ENCODE data around the gene DIPK1C.
A peak's percentile ranks its signal among the peaks of the same experiment; 100 is the strongest.
"Not testable (repeated sequence)": the region's sequence is repeated elsewhere in the genome, so short reads cannot be mapped to it uniquely, and the experiment has no call there.

Gene DIPK1C

GRCh38 chr18:74457043-74457724, at the start of gene DIPK1C:
Gene DIPK1C (minus strand): TSS chr18:74457308. CDS start chr18:74457259, 49 bp downstream.
- DNase-seq, result no peak

- DNase-seq, result no peak
These were observed 49.5 kb upstream of the DIPK1C start for GRCh38 chr18:74506448-74507084.

GRCh38 chr18:74505776-74506175, 48.7 kb upstream of the DIPK1C start:
- DNase-seq, result no peak

GRCh38 chr18:74503137-74503536, 46.0 kb upstream of the DIPK1C start:
- DNase-seq, result no peak

- DNase-seq, result no peak
These were observed 44.3 kb upstream of the DIPK1C start for GRCh38 chr18:74501386-74501785.

GRCh38 chr18:74500774-74501173, 43.7 kb upstream of the DIPK1C start:
- not testable (repeated sequence) for DNase-seq

GRCh38 chr18:74500372-74500771, 43.3 kb upstream of the DIPK1C start:
- DNase-seq, result no peak

- peak; percentile 79 for DNase-seq
These were observed 42.5 kb upstream of the DIPK1C start for GRCh38 chr18:74499633-74500032.

GRCh38 chr18:74498712-74499627, 41.9 kb upstream of the DIPK1C start:
- DNase-seq, result peak; percentile 93

- no peak for DNase-seq
These were observed 40.7 kb upstream of the DIPK1C start for GRCh38 chr18:74497778-74498177.

- no peak for DNase-seq
These were observed 40.2 kb upstream of the DIPK1C start for GRCh38 chr18:74497324-74497676.

- peak; percentile 79 for DNase-seq
These were observed 39.6 kb upstream of the DIPK1C start for GRCh38 chr18:74496508-74497323.

GRCh38 chr18:74495581-74496507, 38.7 kb upstream of the DIPK1C start, which contains the start of gene CNDP2:
Gene CNDP2 (plus strand): TSS chr18:74496363. CDS start chr18:74499974, 3,611 bp downstream.
- DNase-seq, result peak; percentile 100

- DNase-seq, result no peak
These were observed 37.4 kb upstream of the DIPK1C start for GRCh38 chr18:74494514-74494913.

- DNase-seq, result peak; percentile 81
These were observed 36.6 kb upstream of the DIPK1C start for GRCh38 chr18:74493689-74494088.

- no peak for DNase-seq
These were observed 35.2 kb upstream of the DIPK1C start for GRCh38 chr18:74492259-74492658.

- no peak for DNase-seq
These were observed 32.6 kb upstream of the DIPK1C start for GRCh38 chr18:74489676-74490075.

GRCh38 chr18:74488864-74489263, 31.8 kb upstream of the DIPK1C start:
- no peak for DNase-seq

- no peak for DNase-seq
These were observed 31.2 kb upstream of the DIPK1C start for GRCh38 chr18:74488354-74488753.

- no peak for DNase-seq
These were observed 29.2 kb upstream of the DIPK1C start for GRCh38 chr18:74486119-74486849.

- DNase-seq, result no peak
These were observed 25.6 kb upstream of the DIPK1C start for GRCh38 chr18:74482697-74483096.

Data from activated effector memory CD4-positive, alpha-beta T cell treated with anti-CD3 and anti-CD28 coated beads, Interleukin-2, amount 50 U/mL, for 16 hours (primary cell).